T-helper 1 cell treated with Interleukin-12 subunit alpha and Interleukin-12 subunit beta and Interleukin-4 antibody, amounts not matched to agents 30 ng/mL and 1 ng/mL, for 36 hours (primary cell): Measurements from ENCODE around the gene SSR1. TPM values are rescaled to one million over a fixed set of nuclear protein-coding genes. Genes with fewer than 3 reads are reported as not detected.
"Not testable (repeated sequence)": the region's sequence is repeated elsewhere in the genome, so short reads cannot be mapped to it uniquely, and the experiment has no call there.

Experiments
- intact Hi-C: fragments of 100-400 bp; cut with micrococcal nuclease; formaldehyde crosslinking; loops from one replicate; pipeline ENCODE4 v1.15.1; 2024
- total RNA-seq: library from RNA; stranded (reverse); gene quantifications from 2 replicates; pipeline ENCODE4 v1.2.3, GENCODE V29; 2022

Gene SSR1
- total RNA-seq, 1 donor from 2014 or later = 176 TPM

DNA sequence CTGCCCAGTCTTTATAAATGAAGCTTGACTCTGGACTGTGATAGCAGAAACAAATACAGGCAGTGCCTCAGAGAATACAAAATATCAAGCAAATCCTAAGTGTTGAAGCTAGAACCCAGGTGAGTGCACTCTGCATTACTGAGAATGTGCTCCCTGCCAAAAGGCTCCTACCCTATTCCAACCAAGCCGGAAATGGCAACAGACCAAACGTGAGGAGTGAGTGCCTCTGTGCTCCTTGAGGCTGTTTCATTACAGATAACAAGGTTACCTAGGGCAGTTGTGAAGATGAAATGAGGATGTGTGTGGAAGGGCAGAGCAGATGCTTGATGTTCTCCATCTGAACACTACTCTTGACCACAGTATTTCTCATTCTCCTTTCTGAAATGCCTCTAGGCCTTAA lies 29.3 kb downstream of the SSR1 start:
- intact Hi-C loops = no loop called here

DNA sequence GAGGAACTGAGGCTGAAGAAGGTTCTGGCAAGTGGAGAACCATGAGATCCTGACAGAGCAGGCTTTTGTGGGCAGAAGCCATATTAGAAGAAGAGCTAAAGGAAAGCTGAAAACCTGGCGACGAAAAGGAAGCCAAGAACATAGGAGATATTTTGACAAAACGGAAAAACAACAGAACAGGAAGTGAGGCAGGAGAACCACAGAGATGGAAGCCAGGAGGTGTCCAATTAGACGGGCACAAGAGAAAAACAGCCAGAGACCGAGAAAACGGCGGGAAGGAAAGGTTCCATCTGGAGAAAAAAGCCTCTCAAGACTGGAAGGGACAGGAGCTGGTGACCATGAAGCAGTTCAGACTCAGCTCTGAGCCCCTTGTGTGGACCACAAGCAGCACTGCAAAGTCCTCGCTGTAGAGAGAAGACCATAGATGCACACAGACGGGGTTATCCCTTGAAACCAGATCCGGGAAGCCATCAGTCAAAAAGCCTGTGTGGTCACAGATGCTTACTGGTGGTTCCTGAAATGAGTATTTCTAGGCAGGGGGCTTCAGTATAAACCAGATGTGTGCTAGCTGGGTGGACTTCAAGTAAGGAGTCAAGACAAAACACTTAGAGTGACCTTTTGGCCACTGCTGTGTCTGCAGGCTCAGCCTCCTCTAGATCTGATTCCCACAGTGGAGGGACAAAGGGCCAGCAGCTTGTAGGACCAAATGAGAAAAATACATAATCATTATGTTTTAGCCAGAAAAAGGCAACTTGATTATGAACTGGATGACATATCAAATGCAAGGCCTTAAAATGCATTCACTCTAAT lies 30.7 kb downstream of the SSR1 start:
- intact Hi-C loops = loop anchor here (1.0 kb wide), 2 partner anchors 31 to 108 kb away; partner anchors contain the start of gene SSR1

DNA sequence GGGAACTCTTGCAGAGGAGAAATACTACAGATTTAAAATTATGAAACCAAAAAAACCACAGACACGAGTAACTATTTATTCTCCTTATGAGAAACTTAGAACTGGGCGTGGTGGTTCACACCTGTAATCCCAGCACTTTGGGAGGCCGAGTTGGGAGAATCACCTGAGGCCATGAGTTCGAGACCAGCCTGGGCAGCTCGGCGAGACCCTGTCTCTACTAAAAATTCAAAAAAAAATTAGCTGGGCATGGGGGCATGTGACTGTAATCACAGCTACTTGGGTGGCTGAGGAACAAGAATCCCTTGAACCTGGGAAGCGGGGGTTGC lies 36.8 kb downstream of the SSR1 start:
- intact Hi-C loops = loop anchor here (1.0 to 10.0 kb wide), 5 partner anchors 113 to 941 kb away; partner anchors contain the start of genes BLOC1S5, CAGE1 and RIOK1

DNA sequence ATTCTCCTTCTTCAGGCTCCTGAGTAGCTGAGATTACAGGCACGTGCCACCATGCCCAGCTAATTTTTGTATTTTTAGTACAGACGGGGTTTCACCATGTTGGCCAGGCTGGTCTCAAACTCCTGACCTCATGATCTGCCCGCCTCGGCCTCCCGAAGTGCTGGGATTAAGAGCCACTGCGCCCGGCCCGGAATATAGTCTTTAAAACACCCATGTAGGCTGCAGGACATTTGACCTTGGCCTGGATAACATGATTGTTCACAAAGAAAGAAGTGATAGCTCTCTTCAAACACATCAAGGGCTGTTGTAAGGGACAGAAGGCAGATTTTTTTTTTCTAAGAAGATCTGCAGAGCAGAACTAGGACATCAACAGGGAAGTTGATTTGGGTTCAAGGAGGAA lies 38.5 kb downstream of the SSR1 start:
- intact Hi-C loops = loop anchor here (10.0 kb wide), 1 partner anchor 790 kb away; the partner anchor contains the start of gene BLOC1S5

DNA sequence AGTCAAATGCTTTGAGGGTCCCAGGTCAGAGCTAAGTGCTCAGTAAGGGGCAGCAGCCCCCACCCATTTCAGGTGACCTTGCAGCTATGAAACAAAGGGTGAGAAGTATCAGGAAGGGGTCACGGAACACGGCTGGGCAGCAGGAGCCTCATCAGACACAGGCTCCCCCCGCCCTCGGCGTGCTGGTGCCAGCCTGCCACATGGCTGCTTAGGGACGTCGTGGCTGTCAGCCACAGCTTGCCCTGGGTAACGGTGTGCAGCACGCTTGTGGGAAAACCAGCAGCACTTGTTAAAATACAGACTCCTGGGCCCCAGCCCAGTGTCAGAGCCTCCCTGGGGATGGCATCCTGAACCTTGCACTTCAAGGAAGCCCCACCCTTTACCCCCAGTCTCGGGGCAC lies 39.3 kb downstream of the SSR1 start:
- intact Hi-C loops = loop anchor here (10.0 kb wide), 1 partner anchor 791 kb away; the partner anchor contains the start of gene BLOC1S5

DNA sequence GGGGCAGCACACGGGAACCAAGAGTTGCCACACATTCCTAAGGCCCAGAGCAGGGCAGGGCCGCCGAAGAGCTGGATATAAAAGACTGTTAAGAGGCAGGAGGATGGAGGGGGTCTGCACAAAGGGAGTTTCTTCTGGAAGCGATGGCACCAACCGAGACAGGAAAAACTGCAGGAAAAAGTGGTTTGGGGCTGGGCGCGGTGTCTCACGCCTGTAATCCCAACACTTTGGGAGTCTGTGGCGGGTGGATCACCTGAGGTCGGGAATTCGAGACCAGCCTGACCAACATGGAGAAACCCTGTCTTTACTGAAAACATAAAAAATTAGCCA lies 41.8 kb downstream of the SSR1 start:
- intact Hi-C loops = loop anchor here (10.0 kb wide), 1 partner anchor 794 kb away; the partner anchor contains the start of gene BLOC1S5

DNA sequence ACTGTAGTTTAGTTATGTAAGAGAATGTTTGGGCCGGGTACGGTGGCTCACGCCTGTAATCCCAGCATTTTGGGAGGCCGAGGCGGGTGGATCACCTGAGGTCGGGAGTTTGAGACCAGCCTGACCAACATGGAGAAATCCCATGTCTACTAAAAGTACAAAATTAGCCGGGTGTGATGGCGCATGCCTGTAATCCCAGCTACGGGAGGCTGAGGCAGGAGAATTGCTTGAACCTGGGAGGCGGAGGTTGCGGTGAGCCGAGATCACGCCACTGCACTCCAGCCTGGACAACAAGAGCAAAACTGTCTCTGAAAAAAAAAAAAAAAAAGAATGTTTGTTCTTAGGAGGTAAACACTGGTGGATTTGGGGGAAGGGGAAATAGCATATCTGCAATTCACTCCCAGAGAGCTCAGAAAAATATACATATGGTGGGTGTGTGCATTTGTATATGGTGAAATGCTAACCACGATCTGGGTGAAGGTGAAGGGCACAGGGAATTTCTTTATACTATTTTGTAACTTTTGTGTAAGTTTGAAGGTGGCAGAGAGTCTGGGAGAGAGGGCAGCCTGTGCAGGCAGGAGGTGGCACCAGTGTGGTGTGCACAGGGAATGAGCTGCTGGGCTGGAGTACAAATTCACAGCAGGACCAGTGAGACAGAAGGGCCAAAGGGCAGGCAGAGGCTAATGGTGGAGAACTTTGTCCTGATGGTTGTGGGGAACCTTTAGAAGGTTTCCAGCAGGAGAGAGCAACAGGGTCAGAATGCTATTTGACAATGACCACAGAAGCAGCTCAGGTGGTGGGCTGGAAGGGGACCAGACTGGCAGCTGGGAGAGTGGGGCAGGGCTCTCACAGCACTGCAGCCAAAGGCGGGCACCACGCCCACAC lies 42.4 kb downstream of the SSR1 start:
- intact Hi-C loops = loop anchor here (10.0 kb wide), 1 partner anchor 794 kb away; the partner anchor contains the start of gene BLOC1S5

DNA sequence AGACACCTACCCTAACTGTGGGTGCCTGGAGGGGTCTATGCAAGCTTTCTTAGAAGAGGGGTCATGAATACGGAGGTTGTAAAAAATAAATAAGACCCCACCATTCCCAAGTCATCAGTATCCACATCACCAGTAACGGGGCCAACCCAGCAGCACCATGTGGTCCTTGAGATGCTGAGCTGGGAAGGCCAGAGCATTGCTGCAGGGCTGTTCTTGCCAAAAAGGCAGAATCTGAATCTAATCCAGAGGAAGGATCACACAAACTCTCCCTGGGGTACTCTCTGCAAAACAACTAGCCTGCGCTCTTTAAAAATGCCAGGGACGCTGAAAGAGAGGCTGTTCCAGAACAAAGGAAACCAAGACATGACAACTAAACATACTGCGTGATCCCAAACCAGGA lies 43.2 kb downstream of the SSR1 start:
- intact Hi-C loops = loop anchor here (10.0 kb wide), 1 partner anchor 795 kb away; the partner anchor contains the start of gene BLOC1S5

DNA sequence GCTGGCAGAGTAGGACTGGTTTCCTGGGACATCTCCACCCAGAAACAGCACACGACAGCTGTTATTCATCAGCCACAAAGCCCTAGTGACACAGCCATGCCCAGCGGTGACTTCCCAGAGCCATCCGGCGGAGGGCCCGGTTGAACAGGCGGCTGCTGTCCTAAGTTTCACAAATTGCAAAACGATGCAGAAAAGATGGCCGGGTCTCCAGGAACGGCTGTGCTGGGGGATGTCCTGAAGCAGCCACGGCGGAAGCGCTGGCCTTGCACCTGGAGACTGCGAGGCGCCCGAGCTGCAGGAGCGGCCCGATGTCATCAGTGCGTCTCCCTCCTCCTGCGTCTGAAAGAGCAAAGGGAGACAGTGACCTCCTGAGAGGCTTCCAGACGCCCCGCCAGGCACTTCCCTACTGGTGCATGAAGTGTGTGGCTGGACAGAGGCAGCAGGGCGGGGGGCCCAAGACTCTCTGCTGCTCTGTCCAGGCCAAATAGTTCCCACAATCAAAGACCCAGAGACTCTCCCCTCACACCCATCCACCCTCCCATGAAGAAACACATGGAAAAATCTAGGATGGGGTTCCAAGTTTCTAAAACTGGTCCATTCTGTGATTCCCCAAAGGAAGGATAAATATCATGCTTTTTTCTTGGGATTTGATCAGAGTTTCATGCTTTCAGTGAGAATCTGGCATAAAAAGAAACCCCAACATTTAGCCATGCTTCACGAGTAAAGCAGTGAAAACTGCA lies 44.0 kb downstream of the SSR1 start:
- intact Hi-C loops = no loop called here

DNA sequence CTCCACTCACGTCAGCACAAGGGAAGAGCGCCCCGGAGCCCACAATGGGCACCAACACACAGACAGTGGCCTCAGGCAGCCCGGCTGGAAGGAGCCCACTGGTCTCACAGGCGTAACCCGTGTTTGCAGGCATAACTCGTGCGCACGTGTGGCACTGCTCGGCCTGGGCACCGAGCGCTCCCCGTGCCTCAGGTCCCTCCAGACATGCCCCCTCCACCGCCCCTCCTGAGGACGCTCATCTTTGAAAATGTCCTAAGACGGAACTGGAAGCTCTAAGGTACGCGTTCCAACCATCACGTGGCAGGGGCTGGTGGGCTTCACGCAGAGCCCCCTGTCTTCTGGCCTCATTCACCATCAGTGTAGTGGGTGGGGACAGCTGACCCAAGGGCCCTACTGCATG lies 44.6 kb downstream of the SSR1 start:
- intact Hi-C loops = no loop called here

DNA sequence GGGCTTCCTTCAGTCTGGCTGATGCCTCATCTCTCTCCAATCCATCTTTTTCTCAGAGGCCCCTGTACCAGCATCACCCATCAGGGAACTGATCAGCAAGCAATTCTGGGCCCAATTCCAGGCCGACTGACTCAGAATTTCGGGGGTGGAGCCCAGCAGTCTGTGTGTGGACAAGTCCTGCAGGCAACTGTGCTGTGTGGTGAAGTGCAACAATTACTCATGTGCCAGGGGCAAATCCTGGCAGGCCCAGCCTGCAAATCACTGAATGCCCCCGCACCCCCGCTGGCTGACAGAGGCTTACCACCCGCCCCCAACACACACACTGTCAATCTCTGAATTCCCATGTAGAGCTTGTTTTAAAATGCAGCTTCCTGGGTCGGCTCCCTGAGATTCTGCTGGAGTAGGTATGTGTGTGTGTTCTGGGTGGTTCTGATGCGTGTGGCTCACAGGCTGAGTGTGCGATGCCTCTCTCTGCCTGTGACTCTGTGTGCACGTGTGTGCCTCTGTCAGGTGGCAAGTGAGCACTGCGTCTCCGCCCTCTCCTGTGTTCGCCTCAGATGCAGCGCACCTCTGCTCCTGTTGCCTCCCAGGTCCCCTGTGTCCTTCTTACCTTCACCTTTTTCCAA lies 45.4 kb downstream of the SSR1 start:
- intact Hi-C loops = no loop called here

DNA sequence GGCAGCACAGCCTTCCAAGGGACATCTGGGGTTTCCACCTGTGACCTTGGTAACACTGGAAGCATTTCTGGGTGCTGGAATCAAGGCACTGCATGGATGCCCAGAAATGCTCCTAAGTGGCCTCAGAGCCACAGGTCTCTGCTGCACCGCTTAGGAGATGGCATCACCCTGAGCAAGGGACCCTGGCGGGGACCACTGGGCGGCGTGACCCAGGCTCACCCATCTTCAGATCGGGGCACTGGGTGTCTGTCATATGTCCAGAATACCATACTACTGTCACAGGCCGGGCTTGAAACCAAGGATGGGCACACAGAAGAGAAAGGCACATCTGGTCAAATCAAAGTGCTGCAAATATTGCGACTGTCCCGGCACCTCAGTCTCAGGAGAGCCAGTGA lies 45.9 kb downstream of the SSR1 start:
- intact Hi-C loops = no loop called here

DNA sequence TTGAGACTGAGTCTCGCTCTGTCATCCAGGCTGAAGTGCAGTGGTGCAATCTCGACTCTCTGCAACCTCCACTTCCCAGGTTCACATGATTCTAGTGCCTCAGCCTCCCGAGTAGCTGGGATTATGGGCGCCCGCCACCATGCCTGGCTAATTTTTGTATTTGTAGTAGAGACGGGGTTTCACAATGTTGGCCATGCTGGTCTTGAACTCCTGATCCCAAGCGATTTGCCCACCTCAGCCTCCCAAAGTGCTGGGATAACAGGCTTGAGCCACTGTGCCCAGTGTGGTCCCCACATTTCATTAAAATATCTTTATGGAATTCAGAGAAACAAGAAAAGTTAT lies 47.6 kb downstream of the SSR1 start:
- intact Hi-C loops = not testable (repeated sequence)

DNA sequence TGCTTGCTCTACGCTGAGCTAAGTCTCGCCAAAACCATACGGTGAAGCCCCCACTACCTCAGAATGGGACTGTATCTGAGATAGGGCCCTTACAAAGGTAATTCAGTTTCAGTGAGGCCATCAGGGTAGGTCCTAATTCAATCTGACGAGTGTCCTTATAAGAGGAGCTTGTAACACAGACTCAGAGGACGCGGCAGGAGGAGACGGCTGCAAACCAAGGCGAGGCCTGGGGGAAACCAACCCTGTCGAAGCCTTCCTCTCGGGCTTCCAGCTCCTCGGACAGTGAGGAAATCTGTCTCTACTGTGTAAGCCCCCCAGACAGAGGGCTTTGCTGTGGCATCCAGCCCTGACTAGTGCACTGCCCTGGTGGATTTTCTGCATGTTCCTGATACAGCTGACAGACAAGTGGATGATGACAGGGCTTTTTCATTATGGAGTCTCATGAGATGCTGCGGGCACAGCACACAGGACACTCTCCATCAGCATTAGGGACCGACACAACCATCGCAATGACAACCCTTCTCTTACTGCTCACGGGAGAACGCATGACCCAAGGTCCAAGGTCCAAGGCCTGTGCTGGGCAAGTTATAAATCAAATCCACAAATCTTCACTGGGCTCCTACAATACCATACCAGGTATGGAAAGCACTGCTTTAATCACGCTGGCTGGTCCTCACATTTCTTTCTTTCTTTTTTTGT lies 48.2 kb downstream of the SSR1 start:
- intact Hi-C loops = no loop called here

DNA sequence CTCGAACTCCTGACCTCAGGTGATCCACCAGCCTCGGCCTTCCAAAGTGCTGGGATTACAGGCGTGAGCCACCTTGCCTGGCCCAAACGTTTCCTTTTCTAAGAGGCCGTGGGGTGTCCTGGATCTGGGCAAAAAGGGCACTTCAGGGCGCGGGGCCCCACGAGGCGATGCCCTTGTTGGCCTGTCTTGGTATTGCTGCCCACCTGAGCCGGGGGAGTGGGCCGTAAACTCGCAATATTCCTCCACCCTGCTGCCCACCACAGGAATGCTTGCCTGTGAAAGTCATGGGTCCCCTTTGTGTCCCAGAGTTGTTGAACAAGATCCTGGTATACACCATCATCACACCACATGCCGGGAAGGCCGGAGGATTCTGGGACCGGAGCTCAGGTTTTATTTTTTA lies 49.0 kb downstream of the SSR1 start:
- intact Hi-C loops = no loop called here

DNA sequence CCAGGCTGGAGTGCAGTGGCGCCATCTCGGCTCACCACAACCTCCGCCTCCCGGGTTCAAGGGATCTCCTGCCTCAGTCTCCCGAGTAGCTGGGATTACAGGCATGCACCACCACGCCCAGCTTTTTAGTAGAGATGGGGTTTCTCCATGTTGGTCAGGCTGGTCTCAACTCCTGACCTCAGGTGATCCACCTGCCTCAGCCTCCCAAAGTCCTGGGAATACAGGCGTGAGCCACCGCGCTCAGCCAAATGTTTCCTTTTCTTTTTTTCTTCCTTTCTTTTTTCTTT lies 49.5 kb downstream of the SSR1 start:
- intact Hi-C loops = not testable (repeated sequence)

DNA sequence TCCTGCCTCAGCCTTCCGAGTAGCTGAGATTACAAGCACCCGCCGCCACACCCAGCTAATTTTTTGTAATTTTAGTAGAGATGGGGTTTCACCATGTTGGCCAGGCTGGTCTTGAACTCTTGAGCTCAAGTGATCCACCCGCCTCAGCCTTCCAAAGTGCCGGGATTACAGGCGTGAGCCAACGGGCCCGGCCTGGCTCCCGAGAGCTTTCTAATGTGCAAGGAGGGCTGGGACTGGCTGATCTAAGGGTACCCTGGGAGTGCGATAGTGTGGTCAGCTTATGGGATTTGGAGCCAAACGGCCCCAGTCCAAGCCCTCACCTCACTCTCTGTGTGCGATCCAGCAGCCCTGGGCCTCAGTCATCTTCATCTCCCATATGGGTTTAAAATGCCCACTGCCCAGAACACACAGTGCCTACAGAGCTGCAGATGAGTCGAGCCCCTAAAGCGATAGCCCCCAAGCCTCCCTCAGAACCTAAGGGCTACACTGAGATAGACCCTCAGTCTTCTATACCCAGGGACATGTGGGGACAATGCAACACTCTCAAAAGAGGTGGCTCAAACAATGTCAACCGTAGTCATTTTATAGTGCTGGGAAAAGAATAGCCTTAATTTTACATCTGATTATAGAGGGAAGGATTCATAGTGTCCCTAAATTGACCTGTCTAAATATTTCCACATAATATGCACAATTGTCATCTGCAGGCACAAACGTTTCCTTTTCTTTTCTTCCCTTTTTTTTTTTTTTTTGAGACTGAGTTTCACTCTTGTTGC lies 50.1 kb downstream of the SSR1 start:
- intact Hi-C loops = no loop called here

DNA sequence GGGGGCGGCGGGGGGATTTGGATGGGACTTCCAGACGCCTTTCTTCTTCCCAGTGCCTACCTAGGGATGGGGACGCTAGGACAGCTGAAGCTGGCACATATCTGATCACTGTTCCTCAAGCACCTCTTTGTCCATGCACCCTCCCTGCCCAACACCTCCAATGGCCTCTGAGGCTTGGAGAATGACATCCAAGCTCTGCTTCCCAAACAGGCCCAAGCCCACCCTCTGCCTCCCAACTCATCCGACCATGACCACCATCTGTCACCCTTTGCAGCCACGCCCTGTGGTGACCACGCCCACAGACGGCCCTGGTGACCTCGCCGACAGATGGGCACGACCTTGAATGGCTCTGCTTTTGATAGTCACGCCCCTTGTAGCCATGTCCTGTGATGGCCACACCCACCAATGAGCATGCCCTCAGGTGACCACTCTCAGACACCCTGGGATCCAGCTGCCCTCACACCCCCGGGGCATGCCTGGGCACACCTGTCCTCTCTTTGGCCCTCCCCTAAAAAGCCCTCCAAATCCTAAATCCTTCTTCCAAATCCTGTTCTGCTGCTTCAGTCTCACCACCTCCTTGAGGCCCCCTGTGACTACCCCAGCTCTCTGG lies 51.0 kb downstream of the SSR1 start:
- intact Hi-C loops = no loop called here

DNA sequence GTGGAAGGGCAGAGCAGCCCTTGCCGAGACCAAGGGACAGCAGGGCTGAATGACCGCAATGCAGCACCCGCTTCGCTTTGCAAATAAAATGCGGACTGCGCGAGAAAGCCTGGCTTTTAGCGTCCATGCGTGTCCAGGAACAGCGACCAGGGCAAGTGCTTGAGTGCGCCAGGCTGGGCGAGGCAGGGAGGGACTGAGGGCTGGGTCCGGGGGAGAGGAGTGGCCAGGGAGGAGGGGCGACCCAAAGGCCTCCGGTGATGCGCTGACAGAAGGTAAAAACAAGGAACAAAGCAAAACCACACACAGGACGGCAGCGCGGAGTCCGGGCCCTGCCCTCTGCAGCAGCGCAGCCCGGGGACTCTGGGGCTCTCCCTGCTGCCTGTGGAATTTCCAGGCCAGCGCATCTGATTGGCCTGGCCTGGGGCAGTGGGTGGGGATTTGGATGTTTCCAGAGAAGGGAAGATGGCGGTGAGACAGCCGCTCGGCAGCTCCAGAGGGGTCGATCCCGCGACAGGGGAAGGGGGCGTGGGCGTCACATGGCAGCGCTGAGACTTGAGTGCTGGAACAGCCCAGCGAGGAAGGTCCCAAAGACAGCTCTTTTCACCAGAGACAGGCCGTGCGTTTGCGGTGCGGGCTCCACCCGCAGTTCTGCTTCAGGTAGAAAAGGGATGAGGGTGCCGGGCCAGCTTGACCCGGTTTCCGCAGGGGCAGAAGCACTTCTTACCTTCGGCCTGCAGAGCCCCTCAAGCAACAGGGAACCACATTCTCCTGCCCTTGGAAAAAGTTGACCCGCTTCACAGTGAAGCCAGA lies 51.8 kb downstream of the SSR1 start:
- intact Hi-C loops = no loop called here
